Stimulated activated CD8-positive, alpha-beta memory T cell treated with anti-CD3 and anti-CD28 coated beads, Interleukin-4, amount 100 ng/mL, for 48 hours (primary cell): ENCODE measurements around the gene RCAN1.

Source experiments
- DNase-seq: peaks from one replicate; pipeline ENCODE4 v3.0.0-alpha.2; 2020

Gene RCAN1

GRCh38 chr21:34614628-34615486, at the start of gene RCAN1:
Gene RCAN1, minus strand, starts transcription at chr21:34615113. Its CDS starts 102 bp downstream, at chr21:34615011.
- DNase-seq: peak; percentile 86

GRCh38 chr21:34661848-34662247, 46.9 kb upstream of the RCAN1 start:
- DNase-seq: no peak

DNA sequence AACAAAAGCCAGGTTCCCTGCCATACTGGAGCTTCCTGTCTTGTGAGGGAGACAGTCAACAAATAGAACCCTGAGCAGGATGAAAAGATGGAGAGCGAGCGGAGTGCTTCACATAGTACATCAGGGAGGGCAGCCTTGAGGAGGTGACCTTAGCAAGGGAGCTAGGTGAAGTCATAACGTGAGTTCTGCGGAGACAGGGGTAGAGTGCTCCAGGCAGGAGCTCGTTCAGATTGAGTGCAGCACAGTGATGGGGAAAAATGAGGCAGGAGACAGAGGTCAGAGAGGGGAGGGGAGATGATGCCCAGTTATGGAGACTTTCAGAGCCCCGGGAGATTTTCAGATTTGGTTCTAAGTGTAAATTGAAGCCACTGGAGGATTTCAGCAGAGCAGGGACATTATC, 38.6 kb upstream of the RCAN1 start:
- DNase-seq: no peak

DNA sequence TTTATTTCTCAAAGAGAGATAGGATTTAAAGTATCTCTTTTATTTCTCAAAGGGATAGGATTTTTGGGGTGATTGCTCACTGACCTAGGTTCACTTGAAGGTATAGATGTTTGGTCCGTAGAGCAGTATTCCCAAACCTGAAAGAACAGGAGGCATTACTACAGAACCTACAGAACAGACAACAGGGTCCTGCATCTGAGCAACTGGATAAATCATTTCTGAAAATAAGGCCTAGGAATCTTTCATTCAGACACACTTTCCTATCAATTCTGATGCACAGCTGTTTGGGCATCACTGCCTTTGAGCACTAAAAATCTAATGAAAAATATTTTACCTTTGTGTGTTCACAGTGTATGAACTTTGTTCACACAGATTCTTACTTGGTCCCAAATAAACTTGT, 36.7 kb upstream of the RCAN1 start:
- DNase-seq: no peak

DNA sequence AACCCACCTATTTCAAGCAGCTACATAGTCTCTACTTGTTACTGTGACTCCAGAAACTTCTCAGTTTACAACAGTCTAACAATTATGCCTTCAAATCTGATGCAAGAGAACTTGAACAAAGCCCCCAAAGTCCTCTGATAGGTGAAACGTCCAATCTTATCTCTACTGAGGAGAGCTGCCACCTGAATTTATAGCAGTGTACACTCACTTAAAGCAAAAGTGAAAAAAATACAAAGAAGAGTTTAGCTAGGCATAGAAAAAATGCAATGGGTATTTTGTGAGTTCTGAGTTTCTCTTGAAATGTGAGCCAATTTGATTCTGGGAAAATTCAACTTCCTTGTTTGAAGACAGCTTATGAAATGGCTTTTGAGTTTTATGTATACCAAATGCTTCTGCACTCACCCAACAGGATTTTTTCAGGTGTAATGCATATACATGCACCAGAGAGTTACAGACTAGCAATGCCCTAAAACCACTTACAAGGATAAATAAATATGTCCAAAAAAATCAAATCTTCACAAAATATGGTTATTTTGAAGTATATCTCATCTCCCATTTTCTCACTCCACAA, 36.0 kb upstream of the RCAN1 start:
- no peak for DNase-seq

DNA sequence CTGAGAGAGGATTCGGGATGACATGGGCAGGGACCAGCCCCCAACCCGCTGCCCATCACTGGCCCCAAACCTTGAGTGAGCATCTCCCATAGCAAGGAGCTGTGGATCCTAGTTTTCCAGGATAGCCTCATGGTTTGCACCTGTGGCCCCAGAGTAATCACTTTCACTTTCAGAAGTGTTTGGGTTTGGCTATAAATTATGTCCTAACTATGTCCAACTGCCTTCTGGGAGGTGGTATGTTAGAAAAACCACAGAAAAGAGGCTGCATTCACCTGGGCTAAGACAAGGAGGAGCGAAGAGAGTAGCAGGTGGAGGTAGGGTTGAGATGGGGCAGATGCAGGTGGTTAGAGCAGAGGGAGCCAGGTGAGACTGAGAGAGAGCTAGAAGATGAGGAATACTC, 34.5 kb upstream of the RCAN1 start:
- DNase-seq: no peak

- no peak for DNase-seq
These were observed 33.9 kb upstream of the RCAN1 start for GRCh38 chr21:34648739-34649297.

GRCh38 chr21:34647555-34647954, 32.6 kb upstream of the RCAN1 start:
- no peak for DNase-seq

DNA sequence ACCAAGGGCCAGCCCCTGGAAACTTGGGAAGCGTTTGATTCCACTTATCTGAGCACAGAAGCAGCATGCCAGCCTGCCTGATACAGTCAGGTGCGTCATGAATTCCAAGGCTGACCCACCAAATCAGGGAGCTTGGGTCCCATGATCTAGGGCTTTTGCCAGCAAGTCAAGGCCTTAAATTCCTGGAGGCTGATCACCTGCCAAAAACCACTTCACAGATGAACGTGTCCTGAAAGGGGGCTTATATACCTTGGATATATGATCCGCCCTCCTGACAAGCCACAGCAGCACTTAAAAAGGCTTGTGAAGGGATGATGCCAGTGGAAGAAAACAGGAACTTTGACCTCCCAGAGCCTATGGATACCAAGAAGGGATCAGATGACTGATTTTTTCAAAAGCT, 29.9 kb upstream of the RCAN1 start:
- DNase-seq: no peak

DNA sequence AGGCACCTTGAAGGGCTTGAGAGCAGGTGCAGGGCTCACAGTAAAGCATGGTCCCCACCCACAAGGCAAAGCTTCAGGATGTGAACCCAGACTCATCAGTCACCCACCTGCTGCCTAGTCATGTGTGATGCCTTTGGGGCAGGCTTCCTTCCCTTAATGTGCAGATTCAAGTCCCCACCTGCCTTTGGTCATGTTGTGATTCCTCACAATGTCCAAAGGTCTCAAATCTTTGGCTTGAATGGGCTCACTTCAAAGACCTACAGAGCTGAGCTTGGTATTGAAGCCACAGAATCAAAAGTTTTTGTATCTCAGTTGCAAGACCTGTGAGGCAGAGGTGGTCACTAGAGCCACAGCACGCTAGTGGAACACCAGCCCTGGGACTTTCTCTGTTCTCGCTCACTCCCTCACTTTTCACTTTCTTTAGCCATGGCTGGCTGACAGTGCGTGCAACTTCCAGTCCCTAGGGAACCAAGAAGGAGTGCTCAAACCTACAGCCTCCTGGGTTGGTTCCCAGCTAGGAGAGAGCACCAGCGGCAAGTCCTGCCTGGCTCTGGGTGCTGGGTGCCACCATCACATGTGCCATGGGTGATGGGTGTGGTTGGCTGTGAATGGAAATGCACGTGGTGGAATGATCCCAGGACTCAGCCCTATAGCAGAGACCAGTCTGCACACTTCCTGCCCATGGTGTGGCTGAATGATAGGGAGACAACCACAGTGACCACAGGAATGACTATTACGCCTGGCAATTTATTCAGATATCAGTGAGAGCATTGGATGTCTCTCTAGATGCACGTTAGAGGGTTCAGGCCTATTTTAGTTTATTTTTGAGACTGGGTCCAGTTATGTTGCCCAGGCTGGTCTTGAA, 27.5 kb upstream of the RCAN1 start:
- DNase-seq: no peak

GRCh38 chr21:34640858-34641257, 25.9 kb upstream of the RCAN1 start:
- peak; percentile 40 for DNase-seq

- peak; percentile 48 for DNase-seq
These were observed 25.2 kb upstream of the RCAN1 start for GRCh38 chr21:34639882-34640788.

GRCh38 chr21:34639250-34639649, 24.3 kb upstream of the RCAN1 start:
- DNase-seq: no peak

DNA sequence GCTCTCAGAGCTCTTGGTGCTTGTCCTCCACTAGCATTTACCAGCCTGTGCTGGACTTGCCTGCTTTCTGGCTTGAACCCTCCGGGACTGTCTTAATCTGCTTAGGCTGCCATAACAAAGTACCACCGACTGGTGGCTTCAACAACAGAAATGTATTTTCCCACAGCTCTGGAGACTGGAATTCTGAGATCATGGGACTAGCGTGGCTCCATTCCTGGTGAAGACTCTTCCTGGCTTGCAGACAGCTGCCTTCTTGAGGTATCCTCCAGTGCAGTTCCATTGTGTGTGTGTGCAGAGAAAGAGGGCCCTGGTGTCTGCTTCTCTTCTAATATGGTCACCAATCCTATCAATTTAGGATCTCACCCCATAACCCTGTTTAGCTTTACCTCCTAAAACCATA, 22.0 kb upstream of the RCAN1 start:
- no peak for DNase-seq

DNA sequence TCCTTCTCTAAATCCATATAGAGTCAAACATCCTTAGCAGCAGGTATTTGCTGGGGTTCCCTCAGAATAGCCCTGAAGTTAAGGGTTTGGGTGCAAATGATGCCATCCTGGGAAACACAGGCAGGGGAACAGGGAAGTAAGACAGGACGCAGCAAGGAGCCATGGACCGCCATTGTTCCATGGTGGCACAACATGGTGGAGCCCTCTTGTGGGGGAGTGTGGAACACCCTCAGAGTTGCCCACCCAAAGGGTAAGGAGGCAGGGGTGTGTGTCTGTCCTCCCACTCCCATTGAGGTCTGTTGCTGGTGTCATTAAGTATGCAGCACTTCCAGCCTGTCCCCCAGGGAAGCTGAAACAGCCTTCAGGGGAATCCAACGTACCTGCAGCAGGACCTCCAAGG, 20.4 kb upstream of the RCAN1 start:
- DNase-seq: peak; percentile 61

DNA sequence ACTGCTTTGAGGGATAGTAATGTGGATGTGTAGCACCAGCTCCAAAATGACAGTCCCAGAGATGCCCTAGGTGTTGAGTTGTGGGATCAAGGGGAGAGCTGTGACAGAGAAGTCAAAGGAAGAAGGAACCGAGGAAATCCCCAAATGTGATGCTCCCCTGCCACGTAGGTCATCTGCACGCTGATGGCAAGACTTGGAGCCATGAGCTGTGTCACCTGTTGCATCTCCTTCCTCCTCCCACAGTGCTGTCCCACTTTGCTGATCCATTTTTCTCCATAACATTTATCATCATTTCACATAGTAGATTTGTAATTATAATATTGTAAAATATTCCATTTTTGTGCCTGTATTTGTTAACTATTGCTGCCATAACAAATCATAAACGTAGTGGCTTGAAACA, 17.6 kb upstream of the RCAN1 start:
- no peak for DNase-seq

GRCh38 chr21:34630536-34631143, 15.7 kb upstream of the RCAN1 start:
- DNase-seq: no peak

GRCh38 chr21:34626131-34626530, 11.2 kb upstream of the RCAN1 start:
- DNase-seq: no peak

DNA sequence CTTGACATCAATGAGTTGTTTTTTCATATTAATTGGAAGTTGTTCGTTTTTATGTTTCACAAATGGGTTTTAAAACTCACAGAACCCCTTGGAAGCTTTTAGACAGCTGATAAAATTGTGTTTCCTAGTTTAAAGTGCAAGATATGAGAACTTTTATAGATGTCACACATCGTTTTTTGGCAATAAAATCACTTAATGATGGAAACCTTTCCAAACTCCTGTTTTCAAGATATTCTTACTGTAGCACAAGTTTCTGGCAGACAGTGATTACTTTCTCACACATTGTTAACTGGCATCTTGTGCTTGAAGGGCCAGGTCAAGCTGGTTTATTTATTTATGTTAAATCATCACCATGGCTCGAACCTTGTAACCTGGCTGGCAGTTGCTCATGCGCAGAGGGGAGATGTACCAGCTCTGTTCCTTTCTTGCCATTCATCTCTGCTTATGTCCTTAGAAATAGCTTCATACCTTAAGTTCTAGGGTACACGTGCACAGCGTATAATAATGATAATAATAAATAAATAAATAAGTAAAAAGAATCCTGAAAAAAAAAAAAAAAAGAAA, 10.2 kb upstream of the RCAN1 start:
- DNase-seq: no peak

DNA sequence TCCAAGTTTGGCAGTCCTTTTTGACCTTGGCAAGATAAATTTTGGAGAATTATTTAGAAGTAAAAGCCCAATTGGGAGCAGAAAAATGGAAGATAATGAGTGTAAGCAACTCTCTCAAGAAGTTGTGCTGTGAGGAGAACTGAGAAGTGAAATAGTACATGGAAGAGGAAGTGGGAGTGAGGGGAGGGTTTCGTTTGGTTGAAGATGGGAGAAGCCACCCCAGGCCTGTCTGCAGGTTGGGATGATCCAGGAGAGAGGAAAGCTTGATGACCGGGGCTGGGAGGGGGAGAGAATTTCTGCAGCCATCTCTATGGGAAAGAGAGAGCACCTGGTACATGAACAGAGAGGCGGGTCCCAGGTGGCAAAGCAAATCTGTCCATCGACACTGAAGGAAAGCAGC, 8.6 kb upstream of the RCAN1 start:
- no peak for DNase-seq
